NT2/D1 (cell line): ENCODE results near the gene THSD7A.

Source experiments
- SUZ12 ChIP-seq: IDR thresholded peaks from 2 replicates; pipeline ENCODE4 v1.6.1; 2011; ENCODE audit not compliant: insufficient read length, insufficient read depth; ENCODE audit errors: extremely low read depth
- YY1 ChIP-seq: IDR thresholded peaks from 2 replicates; pipeline ENCODE4 v1.6.1; 2011; ENCODE audit not compliant: insufficient read length, insufficient read depth
- ZNF274 ChIP-seq: IDR thresholded peaks from 2 replicates; pipeline ENCODE4 v1.6.1; 2011; ENCODE audit warnings: mild to moderate bottlenecking, low read depth, low read length

- TF ChIP-seq YY1 (no peak), ZNF274 (no peak), SUZ12 (no peak)
These were observed 47.0 kb downstream of the THSD7A start for GRCh38 chr7:11784769-11785536.
